H54 (cell line): ENCODE measurements around the gene CSF2RB.
A peak's percentile ranks its signal among the peaks of the same experiment; 100 is the strongest.

Experiments used
- DNase-seq: peaks from one replicate; pipeline ENCODE4 v3.0.0; 2011; ENCODE audit warnings: low spot score, mixed read lengths; ENCODE audit not compliant: insufficient read length
- FAIRE-seq: peaks from 3 replicates; lab custom pipeline; 2011; peaks lifted over from hg19 to GRCh38; lab: Jason Lieb, UNC
- POLR2A ChIP-seq: IDR thresholded peaks from 2 replicates; pipeline ENCODE4 v1.6.1; 2011; ENCODE audit warnings: low read depth, mild to moderate bottlenecking, low read length

The CSF2RB gene

GRCh38 chr22:36921309-36922104 lies 8.1 kb downstream of the CSF2RB start:
- DNase-seq (no peak), FAIRE-seq (no peak)
- no peak for TF ChIP-seq POLR2A

GRCh38 chr22:36922105-36922608 lies 8.7 kb downstream of the CSF2RB start:
- FAIRE-seq (no peak), DNase-seq (no peak)
- no peak for TF ChIP-seq POLR2A

- no peak for TF ChIP-seq POLR2A
- DNase-seq (no peak), FAIRE-seq (no peak)
Observed at GRCh38 chr22:36922711-36923110, 9.3 kb downstream of the CSF2RB start.

- DNase-seq (no peak), FAIRE-seq (no peak)
- TF ChIP-seq POLR2A = no peak
Observed at GRCh38 chr22:36923131-36923788, 9.8 kb downstream of the CSF2RB start.

GRCh38 chr22:36924151-36924698 lies 10.8 kb downstream of the CSF2RB start:
- DNase-seq (no peak), FAIRE-seq (no peak)
- TF ChIP-seq POLR2A = no peak

GRCh38 chr22:36925388-36926290 lies 12.2 kb downstream of the CSF2RB start:
- no peak for TF ChIP-seq POLR2A
- no peak for FAIRE-seq
- peak; percentile 53 for DNase-seq

GRCh38 chr22:36926309-36926708 lies 12.9 kb downstream of the CSF2RB start:
- no peak for TF ChIP-seq POLR2A
- no peak for FAIRE-seq

GRCh38 chr22:36926721-36927435 lies 13.4 kb downstream of the CSF2RB start:
- no peak for FAIRE-seq
- DNase-seq = no peak
- TF ChIP-seq POLR2A = no peak

More at GRCh38 chr22:36926309-36926708, 12.9 kb downstream of the CSF2RB start:
- DNase-seq = no peak

GRCh38 chr22:36927671-36928070 lies 14.2 kb downstream of the CSF2RB start:
- no peak for DNase-seq
- no peak for TF ChIP-seq POLR2A
- FAIRE-seq = no peak

GRCh38 chr22:36928196-36928595 lies 14.8 kb downstream of the CSF2RB start:
- no peak for TF ChIP-seq POLR2A
- FAIRE-seq = no peak
- no peak for DNase-seq

- FAIRE-seq = no peak
- no peak for DNase-seq
- no peak for TF ChIP-seq POLR2A
Observed at GRCh38 chr22:36928786-36929535, 15.5 kb downstream of the CSF2RB start.

- DNase-seq = no peak
- FAIRE-seq = no peak
- TF ChIP-seq POLR2A = no peak
Observed at GRCh38 chr22:36929621-36930020, 16.2 kb downstream of the CSF2RB start.
